Fibroblast of lung (primary cell): ENCODE results near the gene KCNMB4. TPM values are rescaled to one million over a fixed set of nuclear protein-coding genes. Genes with fewer than 3 reads are reported as not detected.
A peak's percentile ranks its signal among the peaks of the same experiment; 100 is the strongest.

Experiments used
- DNase-seq, 2 donors: peaks; one replicate each; pipeline versions ENCODE4 v3.0.0 to v3.0.0-alpha.2; 2010; ENCODE audit warnings: low read depth in 2 of 2
- H2AFZ ChIP-seq: 2 replicates; pipeline ENCODE4 v1.5.1; 2012; ENCODE audit warnings: low read length, control low read depth, inconsistent platforms
- H3K27ac ChIP-seq: 2 replicates; pipeline ENCODE4 v1.5.1; 2011; ENCODE audit warnings: low read length, control low read depth; ENCODE audit not compliant: insufficient read depth
- H3K27me3 ChIP-seq: 2 replicates; pipeline ENCODE4 v1.5.1; 2011; ENCODE audit warnings: mild to moderate bottlenecking, low read length; ENCODE audit not compliant: control insufficient read depth, insufficient read depth
- H3K36me3 ChIP-seq: 2 replicates; pipeline ENCODE4 v1.5.1; 2011; ENCODE audit warnings: low read length; ENCODE audit not compliant: control insufficient read depth, insufficient read depth
- H3K4me1 ChIP-seq: 2 replicates; pipeline ENCODE4 v1.5.1; 2011; ENCODE audit warnings: low read length; ENCODE audit not compliant: control insufficient read depth, insufficient read depth; ENCODE audit errors: extremely low read depth
- H3K4me2 ChIP-seq: 2 replicates; pipeline ENCODE4 v1.5.1; 2011; ENCODE audit warnings: low read length, control low read depth; ENCODE audit not compliant: insufficient read depth; ENCODE audit errors: extremely low read depth
- H3K4me3 ChIP-seq, 4 experiments: fragments of 200-600 bp in 1 of 4; sonication (generic) in 1 of 4; replicated peaks in 1 of 4; 2 replicates each; pipeline ENCODE4 v1.5.1; 2011 to 2016; ENCODE audit warnings: low read length in 4 of 4, low read depth in 3 of 4, mild to moderate bottlenecking in 3 of 4, control low read depth in 2 of 4, inconsistent platforms in 1 of 4, mixed read lengths in 1 of 4; ENCODE audit not compliant: insufficient read depth in 1 of 4; ENCODE audit errors: control extremely low read depth in 1 of 4
- H3K79me2 ChIP-seq: 2 replicates; pipeline ENCODE4 v1.5.1; 2012; ENCODE audit warnings: mild to moderate bottlenecking, low read length, inconsistent platforms; ENCODE audit not compliant: control insufficient read depth, insufficient read depth
- H3K9ac ChIP-seq: 2 replicates; pipeline ENCODE4 v1.5.1; 2011; ENCODE audit warnings: mild to moderate bottlenecking, low read length, control low read depth; ENCODE audit not compliant: insufficient read depth
- H3K9me3 ChIP-seq: 2 replicates; pipeline ENCODE4 v1.5.1; 2012; ENCODE audit warnings: low read depth, low read length; ENCODE audit not compliant: control insufficient read depth, insufficient read depth
- H4K20me1 ChIP-seq: 2 replicates; pipeline ENCODE4 v1.5.1; 2011; ENCODE audit warnings: low read length; ENCODE audit not compliant: control insufficient read depth, insufficient read depth; ENCODE audit errors: extremely low read depth
- CTCF ChIP-seq, 2 donors: IDR thresholded peaks in 1 of 2; conservative IDR thresholded peaks in 1 of 2; 1 replicate in 1 of 2; 2 replicates in 1 of 2; pipeline ENCODE4 v1.5.1; 2011 to 2012; ENCODE audit warnings: low read length in 2 of 2, control low read depth in 1 of 2, inconsistent platforms in 1 of 2, low read depth in 1 of 2, mild to moderate bottlenecking in 1 of 2
- EZH2 ChIP-seq: IDR thresholded peaks from 2 replicates; pipeline ENCODE4 v1.5.1; 2012; ENCODE audit warnings: low read length, control low read depth, mild to moderate bottlenecking; ENCODE audit errors: missing control alignments
- polyA minus RNA-seq: library from RNA; depleted of rRNA, polyadenylated mRNA; stranded (reverse); fragments of >200 nt; gene quantifications from 2 replicates; pipeline ENCODE4 v1.2.3, GENCODE V29; 2011; ENCODE audit warnings: low replicate concordance
- polyA plus RNA-seq, 2 donors: library from polyadenylated mRNA; depleted of rRNA in 1 of 2; stranded (reverse) in 1 of 2; unstranded in 1 of 2; fragments of >200 nt; gene quantifications; 2 replicates each; pipeline ENCODE4 v1.2.1, GENCODE V29; 2011 to 2012; ENCODE audit warnings: missing spikeins in 1 of 2
- total RNA-seq: library from RNA; depleted of rRNA; stranded (reverse); fragments of >200 nt; gene quantifications from 2 replicates; pipeline ENCODE4 v1.2.1, GENCODE V29; 2014

KCNMB4 gene, protein sequence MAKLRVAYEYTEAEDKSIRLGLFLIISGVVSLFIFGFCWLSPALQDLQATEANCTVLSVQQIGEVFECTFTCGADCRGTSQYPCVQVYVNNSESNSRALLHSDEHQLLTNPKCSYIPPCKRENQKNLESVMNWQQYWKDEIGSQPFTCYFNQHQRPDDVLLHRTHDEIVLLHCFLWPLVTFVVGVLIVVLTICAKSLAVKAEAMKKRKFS
- total RNA-seq (0.33 and 0.51 TPM in 2 replicates), polyA plus RNA-seq (0.24 and 0.66 TPM in 2 replicates), polyA minus RNA-seq (not detected in 2 replicates)
- 0.12 and 0.38 TPM in 2 replicates for polyA plus RNA-seq (2012)

DNA sequence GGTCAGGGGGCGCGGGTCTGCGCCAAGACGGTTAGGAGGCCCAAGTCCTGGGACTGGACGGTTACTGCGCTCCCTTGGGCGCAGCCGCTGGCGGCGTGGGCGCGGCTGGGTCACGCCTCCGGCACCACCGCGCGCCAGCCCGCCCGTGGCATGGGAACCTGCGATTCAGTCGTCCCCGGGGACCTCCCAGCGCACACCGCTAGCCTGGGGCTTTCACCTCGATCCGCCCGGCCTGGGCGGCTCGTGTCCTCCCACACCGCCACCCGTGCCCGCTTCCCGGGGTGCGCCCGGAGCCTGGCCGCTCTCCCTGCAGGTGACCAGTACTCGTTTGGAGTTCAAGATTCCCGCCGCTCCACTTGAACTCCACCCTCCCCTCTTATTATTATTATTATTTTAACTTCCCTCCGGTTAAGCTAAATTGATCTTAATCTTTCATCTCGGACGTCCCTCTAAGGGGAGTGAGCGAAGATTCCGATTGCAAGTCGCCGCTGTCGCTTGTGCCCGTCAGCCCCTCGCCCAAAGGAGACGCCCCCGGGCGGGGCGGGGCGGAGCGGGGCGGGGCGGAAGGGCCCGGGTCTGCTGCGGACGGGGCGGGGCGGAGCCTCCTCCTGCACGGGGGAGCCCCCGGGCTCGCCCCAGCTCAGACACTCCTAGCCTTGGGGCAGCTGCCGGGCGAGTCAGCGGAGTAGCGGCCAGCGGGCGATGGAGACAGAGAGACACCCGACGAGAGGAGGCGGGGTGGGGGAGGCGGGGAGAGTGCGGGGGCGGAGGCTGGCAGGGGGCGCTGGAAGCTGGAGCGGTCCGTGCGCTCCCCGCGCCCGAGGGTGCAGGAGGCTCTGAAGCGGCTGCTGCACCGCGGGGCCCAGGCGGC, at the start of gene KCNMB4:
KCNMB4 (plus strand) TSS at position 643 of the 871 bp plus-strand sequence. CDS start 445 bp downstream, outside the sequence.
- Histone ChIP-seq H3K36me3 (no peaks in the 10 kb centered on the region), H3K4me2 (peak within 1 kb of the TSS; percentile 99), H3K9me3 (no peaks in the 10 kb centered on the region), H4K20me1 (no peaks in the 10 kb centered on the region), H2AFZ (peak within 1 kb of the TSS; percentile 91), H3K27me3 (peaks cover 2% of the 10 kb centered on the region), H3K4me1 (peaks cover 8% of the 10 kb centered on the region), H3K9ac (peak within 1 kb of the TSS; percentile 14), H3K27ac (no peak within 1 kb of the TSS), H3K4me3 (peak within 1 kb of the TSS; percentile 58 to 70 (median 65)), H3K79me2 (no peaks in the 10 kb centered on the region)
- TF ChIP-seq EZH2: no peak
- TF ChIP-seq CTCF (conservative IDR thresholded peaks at IDR 0.05 in 1 of 2, IDR thresholded peaks at IDR 0.05 in 1 of 2; ENCODE audit: low read depth in 1 of 2, low read length in 2 of 2): no peak
- peak; percentile 18 to 46 for DNase-seq

DNA sequence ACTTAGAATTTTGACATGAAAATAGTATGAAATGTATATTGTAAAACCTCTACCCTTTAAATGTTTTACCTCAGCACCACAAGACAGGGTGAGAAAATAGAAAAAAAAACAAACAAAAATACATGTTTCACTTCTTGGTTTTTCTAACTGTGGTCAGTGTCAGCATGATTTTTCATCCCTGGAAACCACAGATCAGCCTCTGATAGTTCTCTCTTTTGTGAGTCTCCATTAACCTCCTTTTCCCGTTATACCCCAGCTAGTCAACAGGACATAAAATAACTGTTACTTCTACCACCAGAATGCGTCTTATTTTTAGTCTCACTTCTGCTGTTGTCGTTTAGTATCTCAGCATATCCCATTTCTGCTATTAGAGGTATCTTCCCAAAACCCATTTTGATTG, 48.3 kb upstream of the KCNMB4 start:
- Histone ChIP-seq H3K4me1 (no peaks in the 10 kb centered on the region), H3K27me3 (no peaks in the 10 kb centered on the region), H3K4me3 (no peak overlapping the region), H3K79me2 (no peaks in the 10 kb centered on the region), H2AFZ (no peak overlapping the region), H3K9ac (no peak overlapping the region), H3K4me2 (no peak overlapping the region), H3K27ac (no peak overlapping the region), H4K20me1 (no peaks in the 10 kb centered on the region), H3K36me3 (no peaks in the 10 kb centered on the region), H3K9me3 (no peaks in the 10 kb centered on the region)
- TF ChIP-seq CTCF (conservative IDR thresholded peaks at IDR 0.05 in 1 of 2, IDR thresholded peaks at IDR 0.05 in 1 of 2; ENCODE audit: low read depth in 1 of 2, low read length in 2 of 2) (no peak), EZH2 (no peak)
- DNase-seq: peak in 1 of 2 donors; percentile 26

DNA sequence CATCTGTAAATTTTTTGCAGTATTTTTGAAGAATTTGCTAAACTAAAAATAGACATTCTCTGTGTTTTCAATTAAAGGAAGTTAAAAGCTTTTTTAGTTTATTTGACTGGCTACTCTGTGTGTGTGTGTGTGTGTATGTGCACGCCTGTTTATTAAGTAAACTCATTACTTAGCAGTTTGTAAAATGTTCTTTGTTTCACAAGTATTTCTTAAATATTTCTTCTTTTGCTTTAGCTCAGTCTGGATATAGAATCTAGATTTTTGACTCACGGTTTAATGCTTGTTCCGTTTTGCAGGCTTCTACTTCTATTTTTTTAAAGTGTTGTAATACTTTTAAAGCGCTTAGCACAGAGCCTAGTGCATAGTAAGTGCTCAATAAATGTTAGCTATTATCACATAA, 46.5 kb upstream of the KCNMB4 start:
- H3K4me3 ChIP-seq: no peak overlapping the region
- no peaks in the 10 kb centered on the region for H3K4me1 ChIP-seq
- no peak overlapping the region for H3K27ac ChIP-seq
- no peaks in the 10 kb centered on the region for H3K79me2 ChIP-seq
- H3K9ac ChIP-seq: no peak overlapping the region
- no peak overlapping the region for H2AFZ ChIP-seq
- H4K20me1 ChIP-seq: no peaks in the 10 kb centered on the region
- no peak for DNase-seq
- no peaks in the 10 kb centered on the region for H3K36me3 ChIP-seq
- H3K9me3 ChIP-seq: no peaks in the 10 kb centered on the region
- no peak overlapping the region for H3K4me2 ChIP-seq
- no peak for TF ChIP-seq CTCF (conservative IDR thresholded peaks at IDR 0.05 in 1 of 2, IDR thresholded peaks at IDR 0.05 in 1 of 2; ENCODE audit: low read depth in 1 of 2, low read length in 2 of 2)
- TF ChIP-seq EZH2: no peak
- H3K27me3 ChIP-seq: no peaks in the 10 kb centered on the region
